ENCODE data around the gene AVPI1.

DNA sequence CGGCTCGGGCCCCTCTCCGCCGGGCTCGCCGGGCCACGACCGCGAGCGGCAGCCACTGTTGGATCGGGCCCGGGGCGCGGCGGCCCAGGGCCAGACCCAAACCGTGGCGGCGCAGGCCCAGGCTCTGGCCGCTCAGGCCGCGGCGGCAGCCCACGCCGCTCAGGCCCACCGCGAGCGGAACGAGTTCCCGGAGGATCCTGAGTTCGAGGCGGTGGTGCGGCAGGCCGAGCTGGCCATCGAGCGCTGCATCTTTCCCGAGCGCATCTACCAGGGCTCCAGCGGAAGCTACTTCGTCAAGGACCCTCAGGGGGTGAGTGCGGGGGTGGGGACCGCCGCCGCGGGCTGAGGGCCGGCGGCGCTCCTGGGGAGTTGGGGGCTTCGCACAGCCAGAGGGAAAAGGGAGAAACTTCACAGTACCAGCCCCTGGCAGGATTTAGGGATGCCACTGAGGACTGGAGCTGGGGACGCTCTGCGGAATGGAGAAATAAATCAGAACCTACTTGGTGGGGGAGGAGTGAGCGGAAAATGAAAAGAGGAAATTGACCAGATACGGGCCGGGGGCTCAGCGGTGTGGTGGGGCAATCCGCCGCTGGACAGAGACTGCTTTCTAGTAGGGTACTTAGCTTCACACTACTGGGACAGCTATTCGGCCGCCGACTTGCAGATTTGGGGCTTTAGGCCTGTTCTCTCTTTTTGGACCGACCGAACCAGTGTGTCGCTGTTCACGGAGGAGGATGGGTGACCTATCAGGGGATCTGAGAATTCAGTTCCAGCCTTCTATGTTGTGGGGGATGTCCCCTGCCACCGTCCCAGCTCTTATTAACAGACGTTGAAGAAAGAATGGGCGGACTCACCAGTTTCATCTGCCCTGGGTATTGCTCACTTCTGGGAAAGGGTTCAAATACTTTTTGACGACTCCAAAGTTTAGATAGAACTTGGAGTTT, 45.9 kb downstream of the AVPI1 start:
- TF ChIP-seq CTCF (IDR thresholded peaks at IDR 0.05; ENCODE audit: insufficient read depth, low read length, poor library complexity, severe bottlenecking) (no peak), EZH2phosphoT487 (conservative IDR thresholded peaks at IDR 0.05; ENCODE audit: low read length) (no peak)
